MCF 10A (cell line): ENCODE measurements around the gene KSR1. TPM values are rescaled to one million over a fixed set of nuclear protein-coding genes. Genes with fewer than 3 reads are reported as not detected.
"Not testable (repeated sequence)": the region's sequence is repeated elsewhere in the genome, so short reads cannot be mapped to it uniquely, and the experiment has no call there.

Experiments
- Bru-seq: library from RNA; stranded (reverse); fragments of 400-500 nt; gene quantifications from one replicate; lab custom pipeline; 2021; lab: Mats Ljungman, UMichigan
- BruChase-seq, 2 experiments: library from RNA; stranded (reverse); fragments of 400-500 nt; gene quantifications; one replicate each; lab custom pipeline; 2021; lab: Mats Ljungman, UMichigan
- BruUV-seq: library from RNA; stranded (reverse); fragments of 400-500 nt; replicated peaks from 2 replicates; lab custom pipeline; 2021; lab: Mats Ljungman, UMichigan
- CTCF ChIA-PET: fragments of 300-600 bp; sonication (Branson Sonifier 250); formaldehyde crosslinking; extraction: SDS; loops from one replicate; lab custom pipeline; 2021; ENCODE audit warnings: antibody characterized with exemption, inconsistent platforms; lab: Yijun Ruan, JAX
- POLR2A ChIA-PET: fragments of 300-600, 350-650 bp; sonication (Branson Sonifier 250); formaldehyde crosslinking; extraction: SDS; loops from one replicate; lab custom pipeline; 2020; ENCODE audit warnings: antibody characterized with exemption, inconsistent platforms; lab: Yijun Ruan, JAX
- DNase-seq: peaks from one replicate; pipeline ENCODE4 v3.0.0-alpha.2; 2018; ENCODE audit not compliant: unreplicated experiment
- H3K27ac Mint-ChIP-seq: one replicate; pipeline ENCODE4 v1.8.0; 2022; ENCODE audit warnings: mild to moderate bottlenecking, low read depth, mixed read lengths; ENCODE audit not compliant: unreplicated experiment
- H3K27me3 Mint-ChIP-seq: one replicate; pipeline ENCODE4 v1.8.0; 2022; ENCODE audit warnings: mixed read lengths; ENCODE audit not compliant: insufficient read depth, unreplicated experiment
- H3K36me3 Mint-ChIP-seq: one replicate; pipeline ENCODE4 v1.8.0; 2022; ENCODE audit warnings: mild to moderate bottlenecking, moderate library complexity, mixed read lengths; ENCODE audit not compliant: insufficient read depth, unreplicated experiment
- H3K4me1 Mint-ChIP-seq: one replicate; pipeline ENCODE4 v1.8.0; 2022; ENCODE audit warnings: mixed read lengths; ENCODE audit not compliant: insufficient read depth, unreplicated experiment
- H3K4me3 Mint-ChIP-seq: one replicate; pipeline ENCODE4 v1.8.0; 2022; ENCODE audit warnings: mild to moderate bottlenecking, moderate library complexity, mixed read lengths; ENCODE audit not compliant: unreplicated experiment
- H3K9me3 Mint-ChIP-seq: one replicate; pipeline ENCODE4 v1.8.0; 2022; ENCODE audit warnings: mixed read lengths; ENCODE audit not compliant: unreplicated experiment
- intact Hi-C: fragments of 100-400 bp; cut with micrococcal nuclease; formaldehyde crosslinking; loops from 2 replicates; pipeline ENCODE4 v1.14.1; 2022
- long read RNA-seq: library from polyadenylated mRNA; stranded (forward); transcript quantifications from one replicate; pipeline ENCODE4 v2.0.0, GENCODE V29; 2022
- total RNA-seq: library from RNA; stranded (reverse); gene quantifications from 2 replicates; pipeline ENCODE4 v1.2.3, GENCODE V29; 2022
- TF ChIP-seq, protein P1 (sequence below): fragments of 200-600 bp; IDR thresholded peaks from one replicate; pipeline ENCODE4 v1.8.0; 2022; ENCODE audit warnings: antibody characterized with exemption, mild to moderate bottlenecking; ENCODE audit not compliant: unreplicated experiment

Gene KSR1
- total RNA-seq = 7.2 and 10.2 TPM in 2 replicates
- percentile 43 among the genes with signal in this experiment for Bru-seq, nascent RNA
- BruChase-seq, experiment 1, labeled RNA remaining after a 6-hour chase = percentile 45 among the genes with signal in this experiment
- percentile 40 among the genes with signal in this experiment for BruChase-seq, experiment 2, labeled RNA remaining after a 2-hour chase
- long read RNA-seq, partial matches to known transcripts = 1 of 2 reads
- long read RNA-seq, other reads (novel, unspliced or antisense) = 1 of 2 reads

DNA sequence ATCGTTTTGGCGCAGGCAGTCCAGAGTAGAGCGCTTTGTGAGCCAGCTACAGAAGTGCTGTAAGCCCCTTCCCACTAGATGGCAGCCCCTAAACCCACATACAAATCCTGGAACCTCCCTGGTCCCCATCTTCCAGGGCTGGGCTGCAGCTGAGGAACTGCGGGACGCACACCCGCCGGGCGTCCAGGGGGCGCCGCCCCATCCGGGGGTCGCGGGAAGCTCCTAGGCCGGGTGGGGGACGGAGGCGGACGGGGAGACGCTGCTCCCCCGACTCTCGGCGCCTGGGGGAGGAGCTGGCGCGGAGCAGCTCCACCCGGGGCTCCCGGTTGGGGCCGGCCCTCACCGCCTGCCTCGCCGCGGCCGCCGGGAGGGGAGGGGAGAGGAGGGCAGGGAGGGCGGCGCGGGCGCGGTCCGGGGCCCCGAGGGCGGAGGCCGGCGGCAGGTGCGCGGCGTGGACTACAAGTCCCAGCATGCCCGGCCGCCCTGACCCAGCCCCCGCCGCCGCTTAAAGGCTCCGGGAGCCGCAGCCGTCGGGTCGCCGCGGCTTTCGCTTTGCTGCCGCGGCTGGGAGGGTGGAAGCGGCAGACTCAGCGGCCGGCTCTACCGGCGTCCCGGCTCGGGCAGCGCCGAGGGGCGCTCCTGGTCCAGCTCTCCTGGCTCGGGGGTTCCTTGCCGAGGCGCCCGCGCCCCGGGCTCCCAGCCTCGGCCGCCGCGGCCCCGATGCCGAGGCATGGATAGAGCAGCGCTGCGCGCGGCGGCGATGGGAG is at the start of gene KSR1:
KSR1 (plus strand) TSS at position 535 of the 767 bp plus-strand sequence; CDS start at position 731, 196 bp downstream.
- no TSS peak for BruUV-seq
- TF ChIP-seq, protein P1, sequence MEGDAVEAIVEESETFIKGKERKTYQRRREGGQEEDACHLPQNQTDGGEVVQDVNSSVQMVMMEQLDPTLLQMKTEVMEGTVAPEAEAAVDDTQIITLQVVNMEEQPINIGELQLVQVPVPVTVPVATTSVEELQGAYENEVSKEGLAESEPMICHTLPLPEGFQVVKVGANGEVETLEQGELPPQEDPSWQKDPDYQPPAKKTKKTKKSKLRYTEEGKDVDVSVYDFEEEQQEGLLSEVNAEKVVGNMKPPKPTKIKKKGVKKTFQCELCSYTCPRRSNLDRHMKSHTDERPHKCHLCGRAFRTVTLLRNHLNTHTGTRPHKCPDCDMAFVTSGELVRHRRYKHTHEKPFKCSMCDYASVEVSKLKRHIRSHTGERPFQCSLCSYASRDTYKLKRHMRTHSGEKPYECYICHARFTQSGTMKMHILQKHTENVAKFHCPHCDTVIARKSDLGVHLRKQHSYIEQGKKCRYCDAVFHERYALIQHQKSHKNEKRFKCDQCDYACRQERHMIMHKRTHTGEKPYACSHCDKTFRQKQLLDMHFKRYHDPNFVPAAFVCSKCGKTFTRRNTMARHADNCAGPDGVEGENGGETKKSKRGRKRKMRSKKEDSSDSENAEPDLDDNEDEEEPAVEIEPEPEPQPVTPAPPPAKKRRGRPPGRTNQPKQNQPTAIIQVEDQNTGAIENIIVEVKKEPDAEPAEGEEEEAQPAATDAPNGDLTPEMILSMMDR = no peak
- intact Hi-C loops = loop anchor here (1.0 to 10.0 kb wide), 2 partner anchors 10 to 99 kb away; no protein-coding TSS in a partner anchor
- no peak within 1 kb of the TSS for H3K27ac Mint-ChIP-seq
- DNase-seq = peak; percentile 67
- POLR2A ChIA-PET = interaction anchor here (1.0 to 1.6 kb wide), 2 partner anchors 72 to 78 kb away, joined by 3 to 4 read pairs; no protein-coding TSS in a partner anchor
- CTCF ChIA-PET = interaction anchor here (0.5 to 1.8 kb wide), 8 partner anchors 11 to 346 kb away, joined by 3 to 4 read pairs (median 3); no protein-coding TSS in a partner anchor
- no peaks in the 10 kb centered on the region for H3K4me1 Mint-ChIP-seq
- H3K27me3 Mint-ChIP-seq = peaks cover 24% of the 10 kb centered on the region
- peaks cover 6% of the 10 kb centered on the region for H3K36me3 Mint-ChIP-seq
- H3K9me3 Mint-ChIP-seq = peaks cover 7% of the 10 kb centered on the region
- H3K4me3 Mint-ChIP-seq = peak within 1 kb of the TSS; percentile 75

DNA sequence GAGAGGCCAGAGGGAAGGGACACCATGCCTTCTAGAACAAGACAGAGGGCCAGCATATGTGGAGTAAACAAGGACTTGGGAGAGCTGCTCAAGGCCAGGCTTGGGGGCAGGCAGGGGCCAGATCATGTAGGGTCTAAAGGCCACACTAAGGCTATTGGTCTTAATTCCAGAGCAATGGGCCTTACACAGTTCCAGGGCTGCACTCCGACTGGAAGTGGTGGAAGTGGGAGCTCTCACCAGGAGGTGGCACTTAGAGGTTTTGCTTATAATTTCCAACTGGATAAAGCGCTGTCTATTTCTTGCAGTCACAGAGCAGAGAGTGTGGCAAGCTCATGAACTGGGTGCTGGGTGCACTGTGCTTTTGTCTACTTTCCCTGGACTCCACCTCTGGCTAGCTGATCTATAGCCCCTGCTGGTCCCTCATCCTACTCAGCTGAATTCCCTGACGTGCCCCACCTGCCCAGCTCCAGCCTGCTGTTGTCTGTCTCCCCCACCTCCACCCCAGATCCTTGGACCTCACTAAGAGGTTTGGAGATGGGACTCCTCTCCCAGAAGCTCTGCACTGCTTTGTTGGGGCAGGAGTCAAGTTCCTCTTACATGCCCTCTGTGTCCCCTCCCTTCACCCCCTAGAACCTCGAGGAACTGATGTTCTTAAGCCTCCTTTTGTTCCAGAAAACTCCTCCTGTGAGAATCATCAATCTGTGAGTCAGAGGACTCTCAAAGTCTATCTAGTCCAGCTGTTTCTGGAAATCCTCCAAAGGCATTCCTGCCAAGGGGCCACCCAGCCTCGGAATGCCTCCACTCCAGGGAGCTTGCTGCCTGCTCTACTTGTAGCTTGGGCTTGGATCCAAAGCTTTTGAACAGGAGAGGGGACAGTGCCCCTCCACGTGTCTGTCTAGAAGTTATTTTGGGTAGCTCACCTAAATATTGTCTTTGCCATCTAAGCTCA is 48.1 kb upstream of the KSR1 start:
- intact Hi-C loops = no loop called here
- H3K27ac Mint-ChIP-seq = no peak overlapping the region
- no peak overlapping the region for H3K4me3 Mint-ChIP-seq
- peaks cover 5% of the 10 kb centered on the region for H3K36me3 Mint-ChIP-seq
- peak; percentile 83 for DNase-seq
- ChIA-PET POLR2A (interaction anchor here (0.6 to 1.0 kb wide), 3 partner anchors 10 to 137 kb away, joined by 3 to 4 read pairs (median 3); no protein-coding TSS in a partner anchor), CTCF (interaction anchor here (0.6 to 5.0 kb wide), 8 partner anchors 21 to 279 kb away, joined by 3 to 28 read pairs (median 3); no protein-coding TSS in a partner anchor)
- peaks cover 20% of the 10 kb centered on the region for H3K4me1 Mint-ChIP-seq
- H3K9me3 Mint-ChIP-seq = no peaks in the 10 kb centered on the region
- no TSS peak for BruUV-seq
- TF ChIP-seq, protein P1 = no peak
- H3K27me3 Mint-ChIP-seq = peaks cover 8% of the 10 kb centered on the region

DNA sequence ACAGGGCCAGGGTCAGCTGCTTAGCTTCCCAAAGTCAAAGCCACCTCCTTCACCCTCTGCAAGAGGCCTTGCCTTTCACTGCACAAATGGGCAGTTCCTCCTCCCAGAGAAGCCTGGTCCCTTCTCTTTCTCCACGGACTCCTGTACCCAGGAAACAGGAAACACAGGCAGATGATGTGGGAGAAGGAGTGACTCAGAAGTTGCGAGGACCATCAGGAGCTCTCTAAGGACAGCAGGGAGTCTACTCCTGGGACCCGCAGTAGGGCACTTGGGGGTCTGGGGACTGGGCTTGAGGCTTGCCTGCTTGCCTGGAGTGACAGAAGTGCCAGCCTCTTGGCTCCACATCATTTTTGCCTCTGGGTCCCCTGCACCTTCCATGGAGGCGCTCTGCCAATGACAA is 47.4 kb upstream of the KSR1 start:
- Mint-ChIP-seq H3K4me3 (no peak overlapping the region), H3K4me1 (peaks cover 20% of the 10 kb centered on the region), H3K27me3 (peaks cover 8% of the 10 kb centered on the region), H3K27ac (no peak overlapping the region), H3K36me3 (peaks cover 5% of the 10 kb centered on the region), H3K9me3 (no peaks in the 10 kb centered on the region)
- TF ChIP-seq, protein P1 = no peak
- BruUV-seq = no TSS peak
- POLR2A ChIA-PET = interaction anchor here (1.0 kb wide), 1 partner anchor 25 kb away, joined by 4 read pairs; no protein-coding TSS in a partner anchor
- intact Hi-C loops = no loop called here
- CTCF ChIA-PET = interaction anchor here (0.7 to 5.0 kb wide), 4 partner anchors 21 to 194 kb away, joined by 3 to 28 read pairs (median 4); no protein-coding TSS in a partner anchor
- DNase-seq = peak; percentile 55

DNA sequence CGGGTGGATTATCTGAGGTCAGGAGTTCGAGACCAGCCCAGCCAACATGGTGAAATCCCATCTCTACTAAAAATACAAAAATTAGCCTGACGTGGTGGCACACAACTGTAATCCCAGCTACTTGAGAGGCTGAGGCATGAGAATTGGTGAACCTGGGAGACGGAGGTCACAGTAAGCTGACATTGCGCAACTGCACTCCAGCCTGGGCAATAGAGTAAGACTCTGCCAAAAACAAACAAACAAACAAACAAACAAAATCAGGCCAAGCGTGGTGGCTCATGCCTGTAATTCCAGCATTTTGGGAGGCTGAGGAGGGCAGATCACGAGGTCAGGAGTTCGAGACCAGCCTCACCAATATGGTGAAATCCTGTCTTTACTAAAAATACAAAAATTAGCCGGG is 44.1 kb upstream of the KSR1 start:
- peaks cover 20% of the 10 kb centered on the region for H3K4me1 Mint-ChIP-seq
- ChIA-PET CTCF (interaction anchor here (0.6 to 2.3 kb wide), 5 partner anchors 19 to 190 kb away, joined by 3 to 10 read pairs (median 6); no protein-coding TSS in a partner anchor), POLR2A (interaction anchor here (0.7 kb wide), 1 partner anchor 300 kb away, joined by 3 read pairs; no protein-coding TSS in a partner anchor)
- H3K9me3 Mint-ChIP-seq, BruUV-seq, H3K4me3 Mint-ChIP-seq, DNase-seq, H3K36me3 Mint-ChIP-seq, H3K27me3 Mint-ChIP-seq, intact Hi-C loops, H3K27ac Mint-ChIP-seq: not testable (repeated sequence)
